HG03280 (cell line): Measurements from ENCODE around the gene EXOSC7.

Source experiments
- ATAC-seq: cut with Tn5 transposase; IDR thresholded peaks from one replicate; pipeline ENCODE4 v1.9.1; 2021; ENCODE audit warnings: mild to moderate bottlenecking, moderate library complexity; ENCODE audit not compliant: unreplicated experiment

EXOSC7 gene

DNA sequence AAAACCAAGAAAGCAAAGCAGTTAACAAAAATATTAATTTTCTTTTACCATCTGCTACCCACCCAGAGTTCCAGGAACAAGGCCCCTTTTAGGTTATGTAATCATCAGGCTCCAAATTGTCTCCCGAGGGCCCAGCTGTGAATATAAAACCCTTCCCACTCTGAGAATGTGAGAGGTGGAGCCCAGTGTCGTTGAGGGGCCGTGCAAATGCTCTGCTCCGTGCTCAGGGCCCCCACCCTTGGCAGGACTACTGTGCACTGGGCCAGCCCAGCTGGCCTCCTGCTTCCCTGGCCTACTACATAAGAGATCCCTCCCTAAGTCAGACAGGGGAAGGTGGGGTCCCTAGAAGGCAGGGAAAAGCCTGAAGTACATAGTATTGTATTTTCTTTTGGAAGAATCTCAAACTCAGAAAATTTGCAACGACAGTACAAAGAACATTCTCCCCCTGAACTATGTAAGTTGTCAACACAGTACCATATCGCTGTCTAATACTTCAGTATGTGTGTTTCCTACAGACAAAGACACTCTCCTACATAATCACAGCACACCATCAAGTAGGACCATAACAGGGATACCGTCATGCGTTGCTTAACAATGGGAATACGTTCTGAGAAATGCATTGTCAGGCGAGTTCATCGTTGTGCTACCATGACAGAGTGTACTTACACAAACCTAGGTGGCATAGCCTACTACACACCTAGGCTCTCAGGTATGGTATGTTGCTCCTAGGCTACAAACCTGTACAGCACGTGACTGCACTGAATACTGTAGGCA, 45.7 kb downstream of the EXOSC7 start:
- ATAC-seq: no peak

DNA sequence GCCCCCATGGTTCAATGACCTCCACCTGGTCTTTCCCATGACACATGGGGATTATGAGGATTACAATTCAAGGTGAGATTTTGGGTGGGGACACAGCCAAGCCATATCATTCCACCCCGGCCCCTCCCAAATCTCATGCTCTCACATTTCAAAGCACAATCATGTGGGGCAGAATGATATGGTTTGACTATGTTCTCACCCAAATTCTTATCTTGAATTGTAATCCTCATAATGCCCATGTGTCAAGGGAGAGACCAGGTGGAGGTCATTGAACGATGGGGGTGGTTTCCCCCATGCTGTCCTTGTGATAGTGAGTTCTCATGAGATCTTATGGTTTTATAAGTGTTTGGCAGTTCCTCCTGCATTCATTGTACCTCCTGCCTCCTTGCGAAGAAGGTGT, 47.6 kb downstream of the EXOSC7 start:
- no peak for ATAC-seq

DNA sequence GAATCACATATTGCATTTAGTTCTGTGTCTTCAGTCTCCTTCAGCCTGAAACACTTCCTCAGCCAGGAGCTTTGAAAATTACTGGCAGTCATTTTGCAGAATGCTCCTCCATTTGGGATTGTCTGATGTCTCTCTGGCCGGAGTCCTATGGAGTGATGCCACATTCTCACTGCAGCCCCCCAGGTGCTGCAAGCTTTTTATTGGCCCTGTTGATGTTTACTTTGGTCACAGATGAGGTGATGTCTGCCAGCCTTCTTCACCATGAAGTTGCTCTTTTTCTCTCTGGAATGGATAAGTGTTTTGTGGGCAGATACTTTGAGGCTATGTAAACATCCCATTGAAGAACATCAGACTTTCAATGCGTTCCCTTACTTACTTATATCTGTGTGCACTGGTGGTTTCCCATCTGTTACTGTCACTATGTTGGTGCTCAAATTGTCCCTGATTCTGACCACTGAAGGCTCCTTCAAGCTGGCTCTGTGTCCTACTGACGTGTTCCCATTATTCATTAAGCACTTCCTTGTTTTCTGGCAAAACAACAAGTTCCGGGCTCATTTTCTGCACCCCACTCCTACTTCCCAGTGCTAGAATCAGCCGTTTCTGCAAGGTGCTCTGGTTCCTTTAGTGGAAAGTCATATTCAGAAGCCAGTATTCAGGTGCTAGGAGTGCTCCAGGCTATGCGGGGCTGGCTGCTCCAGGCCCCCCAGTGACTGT, 48.7 kb downstream of the EXOSC7 start:
- no peak for ATAC-seq

DNA sequence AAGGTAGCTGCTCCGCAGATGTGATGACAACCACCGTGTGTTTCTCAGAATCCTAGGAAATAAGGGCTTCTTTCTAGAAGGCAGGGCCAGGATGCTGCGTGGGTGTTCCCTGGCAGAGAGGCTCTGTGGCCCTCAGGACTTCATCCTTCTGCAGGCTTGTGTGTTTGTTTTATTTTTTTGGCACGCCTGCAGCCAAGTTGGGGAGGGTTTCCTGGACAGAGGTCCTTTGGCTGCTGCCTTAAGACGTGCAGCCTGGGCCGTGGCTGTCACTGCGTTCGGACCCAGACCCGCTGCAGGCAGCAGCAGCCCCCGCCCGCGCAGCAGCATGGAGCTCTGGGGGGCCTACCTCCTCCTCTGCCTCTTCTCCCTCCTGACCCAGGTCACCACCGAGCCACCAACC, 50.0 kb downstream of the EXOSC7 start, which contains the start of gene CLEC3B:
Gene CLEC3B (plus strand): TSS at position 266 of the 400 bp plus-strand sequence. CDS start 60 bp downstream, at position 326.
- no peak for ATAC-seq

DNA sequence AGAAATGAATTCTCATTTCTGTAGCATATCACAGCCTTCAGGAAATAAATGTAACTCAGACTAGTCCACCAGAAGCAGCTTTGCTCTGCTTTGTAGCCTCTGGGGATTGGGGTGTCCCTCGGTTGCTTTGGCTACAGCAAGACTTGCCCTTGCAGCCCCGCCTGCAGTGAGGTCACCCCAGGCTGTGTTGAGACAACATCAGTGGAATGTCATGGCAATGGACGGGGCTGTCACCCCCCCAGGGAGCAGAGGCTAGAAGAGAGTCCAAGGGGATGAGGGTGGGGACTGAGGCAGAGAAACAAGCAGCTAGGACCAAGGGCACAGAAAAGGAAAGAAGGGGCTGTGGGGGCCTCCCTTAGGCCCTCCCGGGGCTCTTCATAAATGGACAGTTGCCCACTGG, 50.9 kb downstream of the EXOSC7 start:
- no peak for ATAC-seq

DNA sequence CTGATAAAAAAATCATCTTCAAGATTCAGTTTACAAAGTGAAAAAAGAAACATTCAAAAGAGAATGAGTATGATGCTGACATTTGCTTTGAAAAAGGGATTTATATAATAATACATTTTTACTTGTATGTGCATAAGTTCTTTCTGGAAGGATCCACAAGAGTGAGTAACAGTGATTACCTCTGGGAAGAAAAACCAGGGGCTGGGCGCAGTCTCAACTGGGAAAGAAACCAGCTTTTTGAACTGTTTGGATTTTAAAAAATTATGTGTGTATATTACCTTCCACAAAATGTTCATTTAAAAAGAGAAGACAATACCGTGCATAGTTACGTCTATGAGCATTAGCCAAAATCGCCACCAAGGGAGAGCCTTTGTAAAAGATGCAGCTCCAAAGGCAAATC, 51.4 kb downstream of the EXOSC7 start:
- ATAC-seq: no peak

DNA sequence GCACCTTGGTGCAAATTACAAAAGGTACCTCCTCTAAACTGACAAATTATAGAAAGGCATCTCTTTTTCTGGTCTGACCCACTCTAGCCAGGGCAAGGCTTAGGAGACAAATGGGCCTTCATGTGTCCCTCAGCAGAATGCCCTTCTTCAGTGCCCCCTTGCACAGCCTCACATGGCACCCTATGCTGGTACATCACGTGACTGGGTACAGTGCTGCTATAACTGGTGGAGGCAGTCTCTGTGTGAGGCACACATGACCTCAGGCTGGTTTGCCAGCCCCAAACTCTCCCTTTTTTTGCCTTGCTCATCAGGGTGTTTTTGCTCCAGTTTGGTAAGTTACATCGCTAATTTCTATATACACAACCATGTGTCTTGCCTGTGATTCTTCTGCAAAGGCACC, 53.2 kb downstream of the EXOSC7 start:
- no peak for ATAC-seq

DNA sequence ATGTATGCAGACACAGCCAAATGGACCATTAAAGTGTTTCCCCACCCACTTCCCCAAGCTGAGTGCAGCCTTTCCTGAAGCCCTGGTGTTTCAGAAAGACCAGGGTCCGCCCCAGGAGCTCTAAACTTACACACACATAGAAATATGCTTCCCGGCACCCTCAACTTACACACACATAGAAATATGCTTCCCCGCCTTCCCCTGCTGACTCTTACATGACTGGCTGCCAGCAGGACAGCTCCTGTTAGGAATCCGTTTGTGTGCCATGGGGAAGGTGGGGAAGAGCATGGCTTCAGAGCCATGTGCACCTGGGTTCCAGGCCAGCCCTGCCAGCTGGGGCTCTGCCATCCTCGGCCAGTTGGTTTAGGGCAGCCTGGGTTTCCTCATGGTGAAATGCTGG, 53.6 kb downstream of the EXOSC7 start:
- ATAC-seq: no peak

DNA sequence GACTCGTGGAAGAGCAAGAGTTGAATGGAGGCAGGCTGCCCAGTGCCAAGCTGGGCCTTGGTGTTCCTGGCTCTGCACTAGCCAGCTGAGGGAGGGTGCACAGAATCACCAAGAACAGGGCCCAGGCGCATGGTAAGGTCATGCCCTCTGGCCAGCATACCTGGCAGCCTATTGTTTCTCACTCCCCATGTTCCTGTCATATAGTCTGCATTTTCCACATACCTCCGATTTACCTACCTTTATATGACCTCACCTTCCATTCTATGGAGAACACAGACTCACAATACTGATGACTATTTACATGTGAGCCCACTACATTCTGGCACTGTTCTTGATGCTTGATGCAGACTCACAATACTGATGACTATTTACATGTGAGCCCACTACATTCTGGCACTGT, 55.5 kb downstream of the EXOSC7 start:
- ATAC-seq: no peak

DNA sequence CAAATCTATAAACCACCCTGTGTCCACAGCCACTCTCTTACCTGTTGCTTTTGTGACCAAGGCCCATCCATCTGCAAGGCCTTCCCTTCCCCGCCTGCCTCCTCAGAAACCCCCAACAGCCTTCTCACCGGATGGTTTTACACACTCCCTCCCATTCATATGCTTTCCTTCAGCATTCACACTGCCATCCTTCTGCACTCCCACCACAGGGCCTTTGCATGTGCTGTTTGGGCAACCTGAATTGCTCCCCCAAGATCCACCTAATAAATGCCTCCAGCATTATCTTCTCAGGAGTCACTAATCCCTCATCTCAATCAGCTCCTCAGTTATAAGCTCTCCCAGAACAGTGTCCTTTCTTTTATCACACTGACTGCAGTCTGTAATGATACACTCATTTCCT, 56.1 kb downstream of the EXOSC7 start:
- no peak for ATAC-seq

DNA sequence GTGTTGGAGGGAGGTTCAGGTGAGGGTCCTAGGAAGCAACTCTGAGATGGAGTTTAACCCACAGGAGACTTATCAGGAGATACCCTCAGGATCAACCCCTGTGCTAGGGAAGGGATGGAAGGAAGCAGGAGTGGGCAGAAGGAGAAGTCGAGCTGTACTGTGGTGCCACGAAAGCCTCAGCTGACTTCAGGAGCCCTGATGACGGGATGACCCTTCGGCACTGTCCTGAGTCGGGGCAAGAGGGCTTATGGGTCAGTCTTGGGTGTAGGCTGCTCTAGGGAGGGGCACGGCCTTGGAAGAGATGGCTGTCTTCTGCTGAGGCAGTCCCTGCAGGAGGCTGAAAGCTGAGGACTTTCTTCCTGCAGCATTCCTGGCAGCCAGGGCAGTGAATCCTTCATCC, 57.7 kb downstream of the EXOSC7 start:
- no peak for ATAC-seq

DNA sequence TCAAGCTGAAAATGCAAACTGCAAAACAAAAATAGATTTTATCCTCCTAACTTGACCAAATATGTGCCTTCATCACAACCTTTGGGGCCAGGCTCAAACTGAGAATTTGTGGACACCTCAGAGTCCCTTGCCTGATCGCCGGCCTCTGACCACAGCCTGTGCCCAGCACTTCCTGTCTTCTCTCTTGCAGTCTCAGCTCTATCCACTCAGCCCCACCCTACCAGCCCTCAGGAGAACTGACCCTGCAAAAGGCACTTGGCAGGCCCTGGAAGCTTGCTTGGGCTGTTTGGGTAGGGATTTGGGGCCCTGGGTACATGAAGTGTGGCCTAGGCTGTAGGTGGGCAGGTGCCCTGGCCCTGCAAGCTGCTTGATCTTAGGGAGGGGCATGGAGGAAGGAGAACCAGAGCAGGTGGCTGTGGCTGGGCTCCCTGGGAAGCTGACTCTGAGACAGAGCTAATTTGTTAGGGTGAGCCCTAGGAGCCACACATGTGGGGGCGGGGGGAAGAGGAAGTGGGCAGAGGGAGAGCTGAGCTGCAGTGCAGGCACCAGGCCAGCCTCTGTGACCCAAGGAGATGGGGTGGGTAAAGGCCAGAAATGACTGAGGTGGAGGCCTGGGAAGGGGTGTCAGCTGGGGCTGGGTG, 58.7 kb downstream of the EXOSC7 start:
- no peak for ATAC-seq

DNA sequence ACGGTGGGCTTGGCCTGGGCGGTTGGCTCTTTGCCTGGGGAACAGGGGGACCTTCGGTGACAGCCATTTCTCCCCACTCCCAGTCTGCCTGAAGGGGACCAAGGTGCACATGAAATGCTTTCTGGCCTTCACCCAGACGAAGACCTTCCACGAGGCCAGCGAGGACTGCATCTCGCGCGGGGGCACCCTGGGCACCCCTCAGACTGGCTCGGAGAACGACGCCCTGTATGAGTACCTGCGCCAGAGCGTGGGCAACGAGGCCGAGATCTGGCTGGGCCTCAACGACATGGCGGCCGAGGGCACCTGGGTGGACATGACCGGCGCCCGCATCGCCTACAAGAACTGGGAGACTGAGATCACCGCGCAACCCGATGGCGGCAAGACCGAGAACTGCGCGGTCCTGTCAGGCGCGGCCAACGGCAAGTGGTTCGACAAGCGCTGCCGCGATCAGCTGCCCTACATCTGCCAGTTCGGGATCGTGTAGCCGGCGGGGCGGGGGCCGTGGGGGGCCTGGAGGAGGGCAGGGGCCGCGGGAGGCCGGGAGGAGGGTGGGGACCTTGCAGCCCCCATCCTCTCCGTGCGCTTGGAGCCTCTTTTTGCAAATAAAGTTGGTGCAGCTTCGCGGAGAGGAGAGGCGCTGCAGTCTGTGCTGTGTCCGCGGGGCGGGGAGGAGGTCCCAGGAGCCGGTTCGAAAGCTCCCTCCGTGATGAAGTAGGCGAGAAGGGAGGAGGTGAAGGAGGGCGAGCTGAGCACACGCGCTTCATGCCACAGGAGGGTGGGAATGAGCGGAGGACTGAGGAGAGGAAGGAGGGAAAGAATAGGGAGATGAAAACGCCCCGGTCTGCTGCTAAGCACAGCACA, 59.6 kb downstream of the EXOSC7 start:
- ATAC-seq: no peak

DNA sequence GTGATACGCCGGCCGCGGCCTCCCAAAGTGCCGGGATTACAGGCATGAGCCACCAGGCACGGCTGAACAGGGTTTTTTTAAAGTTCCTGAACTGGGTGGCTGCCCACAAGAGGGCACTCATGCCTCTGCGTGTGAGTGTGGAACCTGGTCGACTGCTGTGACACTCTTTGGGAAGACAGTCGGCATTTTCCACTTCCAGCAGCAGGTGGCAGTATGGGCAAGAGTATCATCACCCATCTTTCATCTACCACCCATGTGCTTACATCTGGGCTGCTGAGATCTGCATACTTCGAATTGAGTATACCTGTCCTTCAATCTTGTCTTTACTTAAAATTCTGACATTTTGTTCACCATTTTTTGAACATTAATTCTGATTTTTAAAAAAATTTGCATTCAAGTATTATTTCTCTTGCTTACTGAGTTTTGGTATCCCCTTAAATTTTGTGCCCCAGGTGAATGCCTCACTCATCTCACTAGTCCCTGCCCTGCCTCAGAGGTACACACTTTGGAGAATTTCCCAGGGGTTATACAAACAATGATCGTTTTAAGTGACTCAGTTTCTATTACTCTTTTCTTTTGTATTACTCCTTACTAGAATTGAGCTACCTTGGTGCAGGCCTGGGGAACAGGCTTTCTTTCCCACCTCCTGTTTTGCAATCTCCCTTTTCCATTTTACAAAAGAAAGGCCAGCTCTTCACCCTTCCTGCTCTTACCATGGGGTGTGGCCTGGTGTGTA, 61.8 kb downstream of the EXOSC7 start:
- ATAC-seq: peak; percentile 82

DNA sequence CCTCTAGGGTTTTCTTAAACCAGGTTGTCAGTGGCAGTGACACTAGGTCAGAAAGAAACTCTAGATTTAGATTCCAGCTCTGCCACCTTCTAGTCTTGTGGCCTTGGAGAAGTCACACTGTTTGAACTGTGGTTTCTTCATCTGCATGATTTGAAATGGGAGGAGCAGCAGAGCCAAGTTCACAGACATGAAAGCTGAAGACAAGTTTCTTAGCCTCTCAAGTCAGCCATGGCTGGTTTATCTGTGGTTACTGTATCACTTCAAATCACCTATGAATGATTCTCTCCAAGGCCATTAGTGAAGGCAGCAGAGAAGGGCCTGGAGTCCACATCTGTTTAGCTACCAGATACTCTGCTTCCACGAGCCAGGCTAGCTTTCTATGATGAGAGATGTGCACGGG, 65.6 kb downstream of the EXOSC7 start:
- no peak for ATAC-seq

DNA sequence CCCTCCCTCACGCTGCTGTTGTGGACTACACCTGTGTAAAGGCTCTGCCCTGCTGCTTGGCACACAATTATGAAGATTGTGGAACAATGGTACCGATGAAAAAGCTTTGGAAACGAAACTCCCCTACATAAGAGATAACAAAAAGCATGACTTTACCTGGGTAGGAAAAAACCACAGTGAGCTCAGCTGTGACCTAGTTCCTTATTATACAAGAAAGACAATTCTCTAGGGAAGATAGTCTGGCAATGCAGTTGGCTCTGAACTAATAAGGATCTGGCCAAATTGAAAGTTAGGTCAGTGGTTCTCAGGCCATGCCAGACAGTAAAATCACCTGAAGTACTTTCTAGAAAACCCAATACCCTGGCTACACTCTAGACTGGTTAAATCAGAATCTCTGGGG, 66.1 kb downstream of the EXOSC7 start:
- no peak for ATAC-seq

DNA sequence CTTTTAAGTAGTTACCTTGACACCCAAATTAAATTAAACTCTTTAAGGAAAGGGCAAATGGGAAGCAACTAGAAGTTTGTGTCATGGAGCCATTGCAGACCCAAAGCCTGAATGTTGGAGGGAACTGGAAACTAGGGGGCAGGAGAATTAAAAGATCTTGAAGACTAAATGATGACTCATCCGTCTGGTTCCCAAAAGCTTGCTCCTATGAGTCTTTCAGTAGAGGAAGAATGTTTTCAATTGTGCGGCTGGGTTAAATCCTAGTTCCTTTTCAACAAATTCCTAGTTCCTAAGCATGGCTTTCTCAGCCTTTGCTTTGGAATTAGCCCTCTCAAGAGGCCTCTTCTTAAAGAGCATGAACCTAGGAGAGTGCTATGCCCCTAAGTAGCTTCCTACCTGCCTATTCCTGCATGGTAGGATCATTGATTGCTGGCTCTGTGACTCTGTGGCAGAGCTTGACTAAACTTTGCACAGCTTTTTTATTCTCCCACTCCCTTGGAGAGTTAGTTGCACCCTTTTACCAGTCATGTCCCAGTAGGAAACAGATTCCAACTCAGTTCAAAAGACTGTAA, 67.8 kb downstream of the EXOSC7 start:
- no peak for ATAC-seq

DNA sequence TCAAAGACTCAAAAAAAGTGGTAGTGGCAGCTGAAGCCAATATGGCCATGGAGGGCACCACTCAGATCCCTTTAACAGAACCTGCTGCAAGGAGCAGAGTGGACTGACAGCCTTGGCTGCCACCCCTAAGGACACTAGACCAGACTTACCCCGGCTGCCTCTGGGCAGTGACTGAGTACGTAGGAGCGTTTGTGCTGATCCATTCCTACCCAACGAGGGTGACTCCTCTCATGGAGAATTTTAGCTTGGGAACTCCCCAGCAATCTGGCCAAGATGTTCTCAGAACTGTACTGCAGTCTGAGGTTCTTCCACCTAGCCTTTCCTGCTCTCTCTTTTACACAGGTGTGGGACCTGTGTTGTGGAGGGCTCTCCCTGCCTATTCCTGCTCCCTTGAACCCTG, 72.2 kb downstream of the EXOSC7 start:
- no peak for ATAC-seq

DNA sequence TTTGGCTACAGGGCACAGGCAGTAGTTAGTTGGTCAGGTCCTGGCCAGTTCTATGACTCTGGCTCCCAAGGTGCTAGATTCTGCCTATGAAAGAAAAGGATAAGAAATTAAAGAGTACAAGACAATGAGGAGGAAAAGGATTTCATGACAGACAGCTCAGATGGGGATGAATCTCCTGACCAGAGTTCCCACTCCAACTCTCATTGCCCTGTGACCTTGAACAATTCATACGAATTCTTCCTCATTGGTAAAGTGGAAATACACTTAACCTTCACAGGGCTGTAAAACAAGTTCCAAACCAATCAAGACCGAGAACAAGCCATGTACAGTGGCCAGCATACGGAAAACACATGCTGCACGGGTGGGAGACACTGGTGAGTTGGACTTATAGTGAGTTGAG, 73.8 kb downstream of the EXOSC7 start:
- ATAC-seq: no peak

DNA sequence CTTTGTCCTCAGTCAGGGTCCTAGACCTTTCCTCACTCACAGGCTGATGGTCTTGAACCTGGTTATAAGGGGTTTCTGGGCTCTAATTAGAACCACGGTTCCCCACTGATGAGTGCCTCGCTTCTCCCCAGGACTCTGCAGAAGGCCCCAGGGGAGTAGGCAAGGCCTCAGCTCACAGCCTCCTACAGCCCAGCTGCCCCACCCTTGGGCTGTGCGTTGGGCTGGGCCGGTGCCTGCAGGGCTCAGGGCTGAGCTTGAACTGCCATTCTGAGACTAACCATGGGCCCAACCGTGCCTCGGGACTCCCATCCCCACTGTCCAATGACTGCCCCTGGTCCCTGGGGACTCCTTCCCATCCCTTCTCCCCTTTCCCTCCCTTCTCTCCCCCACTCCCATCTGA, 75.6 kb downstream of the EXOSC7 start:
- no peak for ATAC-seq
